Stimulated activated CD4-positive, alpha-beta T cell treated with anti-CD3 and anti-CD28 coated beads, Interleukin-4, amount 100 ng/mL, for 48 hours (primary cell): ENCODE results near the gene ADAMTS3.

ENCODE experiments used
- DNase-seq, 2 donors: peaks; one replicate each; pipeline ENCODE4 v3.0.0-alpha.2; 2020; ENCODE audit warnings: low read depth in 2 of 2

Gene ADAMTS3

GRCh38 chr4:72410158-72410557 is 158.9 kb downstream of the ADAMTS3 start:
- DNase-seq: no peak

- DNase-seq: no peak
Measured at GRCh38 chr4:72408568-72408967, 160.5 kb downstream of the ADAMTS3 start.

- DNase-seq: no peak
Measured at GRCh38 chr4:72405417-72405816, 163.6 kb downstream of the ADAMTS3 start.

GRCh38 chr4:72397314-72397713 is 171.7 kb downstream of the ADAMTS3 start:
- DNase-seq: no peak

GRCh38 chr4:72394012-72394663 is 174.9 kb downstream of the ADAMTS3 start:
- DNase-seq: no peak

- DNase-seq: no peak
Measured at GRCh38 chr4:72391281-72391680, 177.7 kb downstream of the ADAMTS3 start.

- no peak for DNase-seq
Measured at GRCh38 chr4:72390409-72390808, 178.6 kb downstream of the ADAMTS3 start.

- no peak for DNase-seq
Measured at GRCh38 chr4:72388521-72388920, 180.5 kb downstream of the ADAMTS3 start.

- no peak for DNase-seq
Measured at GRCh38 chr4:72387959-72388358, 181.1 kb downstream of the ADAMTS3 start.

- DNase-seq: no peak
Measured at GRCh38 chr4:72383439-72383838, 185.6 kb downstream of the ADAMTS3 start.

- no peak for DNase-seq
Measured at GRCh38 chr4:72378901-72379300, 190.1 kb downstream of the ADAMTS3 start.

GRCh38 chr4:72377491-72378194 is 191.4 kb downstream of the ADAMTS3 start:
- DNase-seq: no peak

GRCh38 chr4:72376901-72377300 is 192.1 kb downstream of the ADAMTS3 start:
- no peak for DNase-seq

GRCh38 chr4:72375073-72375736 is 193.8 kb downstream of the ADAMTS3 start:
- DNase-seq: no peak

- no peak for DNase-seq
Measured at GRCh38 chr4:72374159-72374558, 194.9 kb downstream of the ADAMTS3 start.

- no peak for DNase-seq
Measured at GRCh38 chr4:72366601-72367000, 202.4 kb downstream of the ADAMTS3 start.

GRCh38 chr4:72365981-72366380 is 203.0 kb downstream of the ADAMTS3 start:
- no peak for DNase-seq

- no peak for DNase-seq
Measured at GRCh38 chr4:72365016-72365415, 204.0 kb downstream of the ADAMTS3 start.

- no peak for DNase-seq
Measured at GRCh38 chr4:72360075-72360474, 208.9 kb downstream of the ADAMTS3 start.

GRCh38 chr4:72358483-72358882 is 210.5 kb downstream of the ADAMTS3 start:
- no peak for DNase-seq

- DNase-seq: no peak
Measured at GRCh38 chr4:72357908-72358307, 211.1 kb downstream of the ADAMTS3 start.

- no peak for DNase-seq
Measured at GRCh38 chr4:72352711-72353110, 216.3 kb downstream of the ADAMTS3 start.

- no peak for DNase-seq
Measured at GRCh38 chr4:72351521-72351920, 217.5 kb downstream of the ADAMTS3 start.
